WTC11 (cell line): Measurements from ENCODE around the gene ETS1.

Source experiments
- CTCF ChIP-seq: fragments of 200-600 bp; IDR thresholded peaks from 2 replicates; pipeline ENCODE4 v1.8.0; 2022; ENCODE audit warnings: antibody characterized with exemption
- JAZF1 ChIP-seq: fragments of 250-450 bp; sonication (Bioruptor Pico); IDR thresholded peaks from 2 replicates; pipeline ENCODE4 v1.9.0; 2021; ENCODE audit warnings: moderate library complexity, mild to moderate bottlenecking, inconsistent platforms
- MAX ChIP-seq: sonication (generic); formaldehyde crosslinking; IDR thresholded peaks from 2 replicates; pipeline ENCODE4 v1.8.0; 2022; ENCODE audit warnings: mild to moderate bottlenecking, missing genetic modification reagents

GRCh38 chr11:128563942-128564641 is 23.3 kb downstream of the ETS1 start:
- TF ChIP-seq JAZF1 (CRISPR knock-in tag): no peak
- TF ChIP-seq MAX (CRISPR knock-in tag): no peak
- TF ChIP-seq CTCF: no peak
